ENCODE data around the gene ABHD12. TPM values are rescaled to one million over a fixed set of nuclear protein-coding genes. Genes with fewer than 3 reads are reported as not detected.

ABHD12 gene
- total and polyA plus RNA-seq, 2 donors (not counting 1 experiment from before 2014, with no cell fraction given), result 79.1 to 84.6 TPM

DNA sequence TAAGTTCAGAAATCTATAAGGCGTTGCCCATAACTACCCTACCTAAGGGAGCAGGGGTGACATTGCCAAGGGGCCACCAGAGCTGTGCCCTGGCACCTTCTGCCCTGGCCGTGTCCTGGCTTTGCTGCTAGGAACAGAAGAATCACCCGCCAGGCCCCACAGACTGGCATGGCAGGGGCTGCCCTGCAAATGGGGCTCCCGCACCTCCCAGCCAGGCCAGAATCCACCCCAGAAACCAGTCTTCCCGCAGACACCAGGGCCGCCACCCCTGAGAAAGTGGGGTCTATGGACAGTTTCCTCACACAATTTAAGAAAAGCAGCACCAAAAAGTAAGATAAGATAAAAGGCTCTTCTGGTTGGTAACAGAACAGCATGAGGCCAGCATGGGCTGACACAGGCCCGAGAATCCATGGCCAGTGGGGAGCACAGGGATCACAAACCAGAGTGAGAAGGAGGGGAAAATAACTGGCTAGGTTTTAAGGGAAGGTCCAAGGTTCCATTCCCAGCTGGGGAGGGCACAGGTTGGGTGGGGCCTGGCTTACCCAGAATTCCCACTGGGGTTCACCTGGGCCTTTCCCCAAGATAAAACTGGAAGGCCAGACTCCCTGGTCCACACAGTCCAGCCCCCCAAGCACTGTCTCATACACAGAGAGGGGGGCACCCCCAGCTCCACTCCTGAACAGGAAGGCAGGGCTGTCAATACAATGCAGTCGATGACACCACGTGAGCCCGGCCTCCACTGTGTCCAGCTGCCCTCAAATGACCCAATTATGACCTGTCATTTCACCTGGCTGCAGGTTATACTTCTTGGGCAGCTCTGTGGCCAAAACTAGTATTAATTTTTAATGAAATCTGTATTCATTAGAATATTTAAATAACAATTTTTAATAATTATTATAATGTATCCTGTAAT lies 83.4 kb downstream of the ABHD12 start:
- no peak for DNase-seq (ENCODE audit: low read depth in 2 of 2)
- TF ChIP-seq EZH2 (IDR thresholded peaks at IDR 0.05; ENCODE audit: low read length, missing control alignments) (no peak), CTCF (conservative IDR thresholded peaks at IDR 0.05 in 1 of 2, IDR thresholded peaks at IDR 0.05 in 1 of 2; ENCODE audit: low read depth in 1 of 2, low read length in 2 of 2) (no peak)
- no peak overlapping the region for H3K9ac ChIP-seq (ENCODE audit: insufficient read depth, low read length)
- no peak overlapping the region for H2AFZ ChIP-seq (ENCODE audit: low read length)
- no peaks in the 10 kb centered on the region for H4K20me1 ChIP-seq (ENCODE audit: control insufficient read depth, extremely low read depth, insufficient read depth, low read length)
- H3K27ac ChIP-seq (ENCODE audit: insufficient read depth, low read length), result no peak overlapping the region
- H3K4me3 ChIP-seq (replicated peaks in 1 of 4; ENCODE audit: control extremely low read depth in 1 of 4, insufficient read depth in 1 of 4, low read depth in 3 of 4, low read length in 4 of 4), result no peak overlapping the region
- no peaks in the 10 kb centered on the region for H3K27me3 ChIP-seq (ENCODE audit: control insufficient read depth, insufficient read depth, low read length)
- peaks cover 24% of the 10 kb centered on the region for H3K4me1 ChIP-seq (ENCODE audit: control insufficient read depth, extremely low read depth, insufficient read depth, low read length)
- no peak overlapping the region for H3K4me2 ChIP-seq (ENCODE audit: extremely low read depth, insufficient read depth, low read length)
- H3K36me3 ChIP-seq (ENCODE audit: control insufficient read depth, insufficient read depth, low read length), result peaks cover 8% of the 10 kb centered on the region
- no peaks in the 10 kb centered on the region for H3K79me2 ChIP-seq (ENCODE audit: control insufficient read depth, insufficient read depth, low read length)
- no peaks in the 10 kb centered on the region for H3K9me3 ChIP-seq (ENCODE audit: control insufficient read depth, insufficient read depth, low read depth, low read length)

DNA sequence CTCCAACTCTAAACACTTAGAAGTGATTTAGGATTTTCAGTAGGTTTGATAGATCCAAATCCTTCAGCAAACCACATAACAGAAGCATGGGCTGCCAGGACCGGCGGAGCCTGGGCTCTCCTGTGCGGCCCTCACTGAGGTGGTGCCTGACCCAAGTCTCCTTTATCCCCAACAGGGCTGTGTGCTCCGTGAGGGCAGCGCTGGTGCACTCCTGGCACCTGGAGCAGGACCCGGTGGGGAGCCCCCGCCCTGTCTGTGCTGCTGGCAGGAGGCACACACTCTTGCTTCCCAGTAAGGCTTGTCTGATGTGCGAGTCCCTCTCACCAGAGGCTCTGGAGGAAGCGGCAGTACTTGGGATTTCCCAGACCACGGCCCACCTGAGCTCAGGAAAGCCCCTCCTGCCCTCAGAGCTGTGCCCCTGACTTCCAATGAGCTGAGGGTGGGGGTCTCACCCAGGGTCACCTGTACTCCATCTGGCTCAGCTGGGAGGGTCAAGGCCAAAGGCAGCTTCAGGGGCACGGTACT lies 86.5 kb downstream of the ABHD12 start:
- Histone ChIP-seq H3K4me2 (ENCODE audit: extremely low read depth, insufficient read depth, low read length) (no peak overlapping the region), H3K4me1 (ENCODE audit: control insufficient read depth, extremely low read depth, insufficient read depth, low read length) (peaks cover 16% of the 10 kb centered on the region), H3K79me2 (ENCODE audit: control insufficient read depth, insufficient read depth, low read length) (no peaks in the 10 kb centered on the region), H3K27me3 (ENCODE audit: control insufficient read depth, insufficient read depth, low read length) (no peaks in the 10 kb centered on the region), H3K4me3 (replicated peaks in 1 of 4; ENCODE audit: control extremely low read depth in 1 of 4, insufficient read depth in 1 of 4, low read depth in 3 of 4, low read length in 4 of 4) (no peak overlapping the region), H3K36me3 (ENCODE audit: control insufficient read depth, insufficient read depth, low read length) (peaks cover 16% of the 10 kb centered on the region), H4K20me1 (ENCODE audit: control insufficient read depth, extremely low read depth, insufficient read depth, low read length) (no peaks in the 10 kb centered on the region), H3K9me3 (ENCODE audit: control insufficient read depth, insufficient read depth, low read depth, low read length) (no peaks in the 10 kb centered on the region), H2AFZ (ENCODE audit: low read length) (no peak overlapping the region), H3K27ac (ENCODE audit: insufficient read depth, low read length) (no peak overlapping the region), H3K9ac (ENCODE audit: insufficient read depth, low read length) (no peak overlapping the region)
- TF ChIP-seq EZH2 (IDR thresholded peaks at IDR 0.05; ENCODE audit: low read length, missing control alignments) (no peak), CTCF (conservative IDR thresholded peaks at IDR 0.05 in 1 of 2, IDR thresholded peaks at IDR 0.05 in 1 of 2; ENCODE audit: low read depth in 1 of 2, low read length in 2 of 2) (no peak)
- no peak for DNase-seq (ENCODE audit: low read depth in 2 of 2)

GRCh38 chr20:25303292-25304024 lies 87.2 kb downstream of the ABHD12 start:
- no peak overlapping the region for H3K4me2 ChIP-seq (ENCODE audit: extremely low read depth, insufficient read depth, low read length)
- no peak overlapping the region for H3K4me3 ChIP-seq (replicated peaks in 1 of 4; ENCODE audit: control extremely low read depth in 1 of 4, insufficient read depth in 1 of 4, low read depth in 3 of 4, low read length in 4 of 4)
- no peaks in the 10 kb centered on the region for H3K27me3 ChIP-seq (ENCODE audit: control insufficient read depth, insufficient read depth, low read length)
- no peak overlapping the region for H3K27ac ChIP-seq (ENCODE audit: insufficient read depth, low read length)
- H3K79me2 ChIP-seq (ENCODE audit: control insufficient read depth, insufficient read depth, low read length), result no peaks in the 10 kb centered on the region
- no peaks in the 10 kb centered on the region for H3K9me3 ChIP-seq (ENCODE audit: control insufficient read depth, insufficient read depth, low read depth, low read length)
- H3K9ac ChIP-seq (ENCODE audit: insufficient read depth, low read length), result no peak overlapping the region
- peaks cover 10% of the 10 kb centered on the region for H3K4me1 ChIP-seq (ENCODE audit: control insufficient read depth, extremely low read depth, insufficient read depth, low read length)
- TF ChIP-seq EZH2 (IDR thresholded peaks at IDR 0.05; ENCODE audit: low read length, missing control alignments) (no peak), CTCF (conservative IDR thresholded peaks at IDR 0.05 in 1 of 2, IDR thresholded peaks at IDR 0.05 in 1 of 2; ENCODE audit: low read depth in 1 of 2, low read length in 2 of 2) (no peak)
- H4K20me1 ChIP-seq (ENCODE audit: control insufficient read depth, extremely low read depth, insufficient read depth, low read length), result no peaks in the 10 kb centered on the region
- no peak overlapping the region for H2AFZ ChIP-seq (ENCODE audit: low read length)
- no peak for DNase-seq (ENCODE audit: low read depth in 2 of 2)
- H3K36me3 ChIP-seq (ENCODE audit: control insufficient read depth, insufficient read depth, low read length), result peaks cover 18% of the 10 kb centered on the region
